Activated CD4-positive, alpha-beta T cell treated with anti-CD3 and anti-CD28 coated beads, Interleukin-2, amount 50 U/mL, for 24 hours (primary cell): ENCODE measurements around the gene IDH3B.

Experiments
- DNase-seq, 2 donors: peaks; one replicate each; pipeline ENCODE4 v3.0.0-alpha.2; 2020; ENCODE audit warnings: low read depth in 1 of 2, low spot score in 1 of 2

Gene IDH3B

GRCh38 chr20:2624190-2624589 lies 39.8 kb downstream of the IDH3B start:
- DNase-seq = no peak

GRCh38 chr20:2619961-2620595 lies 43.9 kb downstream of the IDH3B start:
- DNase-seq = no peak

GRCh38 chr20:2619337-2619736 lies 44.7 kb downstream of the IDH3B start:
- DNase-seq = no peak

- no peak for DNase-seq
Observed at GRCh38 chr20:2618815-2619214, 45.2 kb downstream of the IDH3B start.

GRCh38 chr20:2617099-2617714 lies 46.8 kb downstream of the IDH3B start:
- no peak for DNase-seq

- DNase-seq = no peak
Observed at GRCh38 chr20:2616634-2617033, 47.4 kb downstream of the IDH3B start.

GRCh38 chr20:2612073-2612472 lies 51.9 kb downstream of the IDH3B start:
- DNase-seq = no peak

GRCh38 chr20:2610941-2611720 lies 52.9 kb downstream of the IDH3B start:
- DNase-seq = no peak

GRCh38 chr20:2610326-2610725 lies 53.7 kb downstream of the IDH3B start:
- no peak for DNase-seq
